SK-N-SH (cell line): ENCODE data around the gene ADNP2. TPM values are rescaled to one million over a fixed set of nuclear protein-coding genes. Genes with fewer than 3 reads are reported as not detected.

Experiments
- CTCF ChIA-PET: fragments of 300-600, 350-600 bp; formaldehyde crosslinking; extraction: SDS; loops from one replicate; lab custom pipeline; 2021; lab: Yijun Ruan, JAX
- POLR2A ChIA-PET: fragments of 350-600 bp; sonication (Branson Sonifier 250); formaldehyde crosslinking; extraction: SDS; loops from one replicate; lab custom pipeline; 2020; ENCODE audit warnings: antibody characterized with exemption, inconsistent platforms; lab: Yijun Ruan, JAX
- DNase-seq: peaks from one replicate; pipeline ENCODE4 v3.0.0; 2012
- H2AFZ ChIP-seq: fragments of 200-600 bp; sonication (generic); 2 replicates; pipeline ENCODE4 v1.8.1; 2016; ENCODE audit warnings: antibody characterized with exemption, mild to moderate bottlenecking, low read depth
- H3F3A ChIP-seq: fragments of 200-600 bp; sonication (generic); replicated peaks from 2 replicates; pipeline ENCODE3; 2016; ENCODE audit warnings: antibody characterized with exemption, mild to moderate bottlenecking; ENCODE audit not compliant: insufficient read depth
- H3K27ac ChIP-seq, 2 experiments: fragments of 200-500 bp in 1 of 2; fragments of 200-600 bp in 1 of 2; sonication (Bioruptor generic) in 1 of 2; sonication (generic), shearing (Covaris generic) in 1 of 2; 2 replicates each; pipeline versions ENCODE4 v1.5.1 to v1.6.1; 2014 to 2016; ENCODE audit warnings: low read depth in 2 of 2, inconsistent platforms in 1 of 2, low read length in 1 of 2, mild to moderate bottlenecking in 1 of 2, mixed read lengths in 1 of 2
- H3K27me3 ChIP-seq: fragments of 200-600 bp; sonication (generic), shearing (Covaris generic); 2 replicates; pipeline ENCODE4 v1.6.1; 2016; ENCODE audit warnings: mixed run types; ENCODE audit not compliant: insufficient read depth
- H3K36me3 ChIP-seq, 2 experiments: fragments of 200-500 bp in 1 of 2; fragments of 200-600 bp in 1 of 2; sonication (Bioruptor generic) in 1 of 2; sonication (generic) in 1 of 2; replicated peaks in 1 of 2; 2 replicates each; pipeline versions ENCODE3 to v1.5.1; 2014 to 2016; ENCODE audit warnings: low read length in 1 of 2, mild to moderate bottlenecking in 1 of 2; ENCODE audit not compliant: insufficient read depth in 2 of 2, control insufficient read depth in 1 of 2
- H3K4me1 ChIP-seq, 2 experiments: fragments of 200-500 bp in 1 of 2; fragments of 200-600 bp in 1 of 2; sonication (Bioruptor generic) in 1 of 2; sonication (generic), shearing (Covaris generic) in 1 of 2; 2 replicates each; pipeline versions ENCODE4 v1.5.1 to v1.6.1; 2014 to 2016; ENCODE audit warnings: low read depth in 1 of 2, low read length in 1 of 2, mixed run types in 1 of 2; ENCODE audit not compliant: insufficient read depth in 2 of 2, control insufficient read depth in 1 of 2
- H3K4me2 ChIP-seq: fragments of 200-600 bp; sonication (generic), shearing (Covaris generic); 2 replicates; pipeline ENCODE4 v1.6.1; 2017; ENCODE audit warnings: mixed run types
- H3K4me3 ChIP-seq, 2 experiments: fragments of 200-500 bp in 1 of 2; fragments of 200-600 bp in 1 of 2; sonication (Bioruptor generic) in 1 of 2; sonication (generic), shearing (Covaris generic) in 1 of 2; 2 replicates each; pipeline versions ENCODE4 v1.5.1 to v1.8.1; 2014 to 2016; ENCODE audit warnings: low read depth in 2 of 2, inconsistent platforms in 1 of 2, low read length in 1 of 2, mild to moderate bottlenecking in 1 of 2, mixed read lengths in 1 of 2, moderate library complexity in 1 of 2
- H3K79me2 ChIP-seq: fragments of 200-600 bp; sonication (generic); 2 replicates; pipeline ENCODE4 v1.8.1; 2017; ENCODE audit warnings: mild to moderate bottlenecking; ENCODE audit not compliant: insufficient read depth
- H3K9ac ChIP-seq: fragments of 200-600 bp; sonication (generic); 2 replicates; pipeline ENCODE4 v1.6.1; 2017; ENCODE audit warnings: mixed run types
- H3K9me2 ChIP-seq: fragments of 200-600 bp; sonication (generic); 2 replicates; pipeline ENCODE4 v1.6.1; 2017; ENCODE audit warnings: mixed run types
- H3K9me3 ChIP-seq: fragments of 200-600 bp; sonication (generic); 2 replicates; pipeline ENCODE4 v1.6.1; 2017; ENCODE audit warnings: mixed run types, mild to moderate bottlenecking, moderate library complexity
- H4K20me1 ChIP-seq: fragments of 200-600 bp; sonication (generic); 2 replicates; pipeline ENCODE4 v1.6.1; 2017; ENCODE audit warnings: mild to moderate bottlenecking, mixed run types; ENCODE audit not compliant: insufficient read depth
- CHD2 ChIP-seq: fragments of 150-350 bp; IDR thresholded peaks from 2 replicates; pipeline ENCODE4 v1.6.1; 2018; ENCODE audit warnings: low read length; ENCODE audit not compliant: partially characterized antibody
- EP300 ChIP-seq, 2 experiments: IDR thresholded peaks; 2 replicates each; pipeline versions ENCODE4 v1.4.0 to v1.6.1; 2012; ENCODE audit warnings: borderline replicate concordance in 1 of 2, low read depth in 1 of 2, low read length in 1 of 2
- FOSL2 ChIP-seq: IDR thresholded peaks from 2 replicates; pipeline ENCODE4 v1.4.0; 2012; ENCODE audit warnings: low read depth, mild to moderate bottlenecking, moderate library complexity, borderline replicate concordance
- FOXJ3 ChIP-seq: sonication (generic); formaldehyde crosslinking; IDR thresholded peaks from 2 replicates; pipeline ENCODE4 v1.5.1; 2020; ENCODE audit warnings: mild to moderate bottlenecking, missing genetic modification reagents
- FOXM1 ChIP-seq: IDR thresholded peaks from 2 replicates; pipeline ENCODE4 v1.4.0; 2012; ENCODE audit warnings: low read depth, mild to moderate bottlenecking
- GATA2 ChIP-seq: sonication (generic); formaldehyde crosslinking; IDR thresholded peaks from 2 replicates; pipeline ENCODE4 v1.5.0; 2020; ENCODE audit warnings: mild to moderate bottlenecking, missing genetic modification reagents
- MEF2A ChIP-seq: IDR thresholded peaks from 2 replicates; pipeline ENCODE4 v1.4.0; 2012; ENCODE audit warnings: low read depth, borderline replicate concordance
- NRF1 ChIP-seq: IDR thresholded peaks from 2 replicates; pipeline ENCODE4 v1.6.1; 2012; ENCODE audit warnings: low read depth, mild to moderate bottlenecking, low read length
- RAD21 ChIP-seq: IDR thresholded peaks from 2 replicates; pipeline ENCODE4 v1.6.1; 2012; ENCODE audit warnings: mild to moderate bottlenecking, low read length
- RFX5 ChIP-seq: IDR thresholded peaks from 2 replicates; pipeline ENCODE4 v1.6.1; 2012; ENCODE audit warnings: mild to moderate bottlenecking, improper control_type of control experiment, low read length
- RXRA ChIP-seq: IDR thresholded peaks from 2 replicates; pipeline ENCODE4 v1.4.0; 2012; ENCODE audit warnings: low read depth, mild to moderate bottlenecking, borderline replicate concordance
- TAF1 ChIP-seq: IDR thresholded peaks from 2 replicates; pipeline ENCODE4 v1.6.1; 2012; ENCODE audit warnings: low read depth, mild to moderate bottlenecking, low read length, moderate library complexity, borderline replicate concordance
- TCF12 ChIP-seq: IDR thresholded peaks from 2 replicates; pipeline ENCODE4 v1.4.0; 2012
- TEAD4 ChIP-seq: IDR thresholded peaks from 2 replicates; pipeline ENCODE4 v1.4.0; 2012; ENCODE audit warnings: mild to moderate bottlenecking, borderline replicate concordance; ENCODE audit not compliant: insufficient read depth
- USF2 ChIP-seq: fragments of 150-350 bp; IDR thresholded peaks from 2 replicates; pipeline ENCODE4 v1.6.1; 2017; ENCODE audit warnings: antibody characterized with exemption, low read length, low read depth, borderline replicate concordance
- YY1 ChIP-seq: IDR thresholded peaks from 2 replicates; pipeline ENCODE4 v1.4.0; 2012; ENCODE audit warnings: low read depth, mild to moderate bottlenecking
- WGBS: methylation state at CpG from one replicate; pipeline ENCODE4 v1.1.6; 2017; ENCODE audit warnings: low lambda C conversion rate; 5-methylcytosine and 5-hydroxymethylcytosine counted together
- polyA plus RNA-seq, 3 experiments: library from polyadenylated mRNA; depleted of rRNA; stranded (reverse); fragments of >200 nt; gene quantifications; 2 replicates each; pipeline ENCODE4 v1.2.3, GENCODE V29; 2012
- TF ChIP-seq, protein P1 (sequence below): IDR thresholded peaks from 2 replicates; pipeline ENCODE4 v1.4.0; 2012; ENCODE audit warnings: low read depth, borderline replicate concordance
- TF ChIP-seq, protein P2 (sequence below): fragments of 150-350 bp; IDR thresholded peaks from 2 replicates; pipeline ENCODE4 v1.6.1; 2016; ENCODE audit warnings: mild to moderate bottlenecking, low read depth, low read length

The ADNP2 gene
- polyA plus RNA-seq, 1 of the 3 experiments (the other 2 are of a cell fraction), result 4.3 TPM

GRCh38 chr18:80070825-80071224 is 38.2 kb upstream of the ADNP2 start (continued):
- TF ChIP-seq, protein P1, sequence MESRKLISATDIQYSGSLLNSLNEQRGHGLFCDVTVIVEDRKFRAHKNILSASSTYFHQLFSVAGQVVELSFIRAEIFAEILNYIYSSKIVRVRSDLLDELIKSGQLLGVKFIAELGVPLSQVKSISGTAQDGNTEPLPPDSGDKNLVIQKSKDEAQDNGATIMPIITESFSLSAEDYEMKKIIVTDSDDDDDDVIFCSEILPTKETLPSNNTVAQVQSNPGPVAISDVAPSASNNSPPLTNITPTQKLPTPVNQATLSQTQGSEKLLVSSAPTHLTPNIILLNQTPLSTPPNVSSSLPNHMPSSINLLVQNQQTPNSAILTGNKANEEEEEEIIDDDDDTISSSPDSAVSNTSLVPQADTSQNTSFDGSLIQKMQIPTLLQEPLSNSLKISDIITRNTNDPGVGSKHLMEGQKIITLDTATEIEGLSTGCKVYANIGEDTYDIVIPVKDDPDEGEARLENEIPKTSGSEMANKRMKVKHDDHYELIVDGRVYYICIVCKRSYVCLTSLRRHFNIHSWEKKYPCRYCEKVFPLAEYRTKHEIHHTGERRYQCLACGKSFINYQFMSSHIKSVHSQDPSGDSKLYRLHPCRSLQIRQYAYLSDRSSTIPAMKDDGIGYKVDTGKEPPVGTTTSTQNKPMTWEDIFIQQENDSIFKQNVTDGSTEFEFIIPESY, result no peak
- TF ChIP-seq YY1 (no peak), FOXM1 (no peak), RXRA (no peak), USF2 (no peak), RFX5 (no peak), FOSL2 (no peak), GATA2 (CRISPR knock-in tag) (no peak), TCF12 (no peak), TEAD4 (no peak), NRF1 (no peak)

- DNase-seq, result no peak
- POLR2A ChIA-PET, result no interaction called here
- no peak for TF ChIP-seq MEF2A
- no peak for TF ChIP-seq RAD21
- no peak for TF ChIP-seq CHD2
- no peak for TF ChIP-seq RFX5
- no peak for TF ChIP-seq USF2
- TF ChIP-seq, protein P2, sequence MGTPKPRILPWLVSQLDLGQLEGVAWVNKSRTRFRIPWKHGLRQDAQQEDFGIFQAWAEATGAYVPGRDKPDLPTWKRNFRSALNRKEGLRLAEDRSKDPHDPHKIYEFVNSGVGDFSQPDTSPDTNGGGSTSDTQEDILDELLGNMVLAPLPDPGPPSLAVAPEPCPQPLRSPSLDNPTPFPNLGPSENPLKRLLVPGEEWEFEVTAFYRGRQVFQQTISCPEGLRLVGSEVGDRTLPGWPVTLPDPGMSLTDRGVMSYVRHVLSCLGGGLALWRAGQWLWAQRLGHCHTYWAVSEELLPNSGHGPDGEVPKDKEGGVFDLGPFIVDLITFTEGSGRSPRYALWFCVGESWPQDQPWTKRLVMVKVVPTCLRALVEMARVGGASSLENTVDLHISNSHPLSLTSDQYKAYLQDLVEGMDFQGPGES, result no peak
- TF ChIP-seq TAF1, result no peak
- no peak for TF ChIP-seq FOXJ3
- TF ChIP-seq EP300 (IDR thresholded peaks at IDR 0.05; ENCODE audit: borderline replicate concordance in 1 of 2, low read depth in 1 of 2, low read length in 1 of 2), result no peak
- TF ChIP-seq, all 33 proteins: peak for 0
Measured at GRCh38 chr18:80074183-80074582, 34.9 kb upstream of the ADNP2 start.

More at GRCh38 chr18:80074183-80074582, 34.9 kb upstream of the ADNP2 start:
- Histone ChIP-seq H3K79me2 (no peaks in the 10 kb centered on the region), H3K4me3 (no peak overlapping the region), H3K27me3 (peaks cover 10% of the 10 kb centered on the region; the same call in 1 of the 2 replicates), H4K20me1 (no peaks in the 10 kb centered on the region), H3K4me2 (no peak overlapping the region), H2AFZ (no peak overlapping the region), H3K9me3 (no peaks in the 10 kb centered on the region), H3K27ac (no peak overlapping the region), H3K9me2 (no peaks in the 10 kb centered on the region), H3K4me1 (no peaks in the 10 kb centered on the region), H3F3A (peaks cover 6% of the 10 kb centered on the region), H3K9ac (no peak overlapping the region), H3K36me3 (no peaks in the 10 kb centered on the region)
- WGBS, result 35% methylated on average over 5 of the region's 5 CpGs
- CTCF ChIA-PET, result no interaction called here
